Measurements from ENCODE around the gene RABAC1. TPM values are rescaled to one million over a fixed set of nuclear protein-coding genes. Genes with fewer than 3 reads are reported as not detected.

Gene RABAC1
- total RNA-seq, 4 donors from 2014 or later, result 75.6 to 235 (median 165) TPM

GRCh38 chr19:41955521-41955920 is 3.6 kb downstream of the RABAC1 start:
- no peak for TF ChIP-seq POLR2AphosphoS5 (IDR thresholded peaks at IDR 0.05)
- no peak for TF ChIP-seq POLR2A (IDR thresholded peaks at IDR 0.05)
- TF ChIP-seq EP300 (IDR thresholded peaks at IDR 0.05; ENCODE audit: low read depth), result no peak
- TF ChIP-seq CTCF (IDR thresholded peaks at IDR 0.05), result no peak
- 47 to 64% methylated on average over 4 to 7 of the region's 7 CpGs for WGBS, 2 donors (ENCODE audit: low coverage in 1 of 2)
- intact Hi-C loops (cut with DNase I; ENCODE audit: low total_unique reads) (loop anchor here (5.0 kb wide), 1 partner anchor 83 kb away; no protein-coding TSS in a partner anchor), in situ Hi-C loops (cut with MboI; ENCODE audit: low pct_ligation_motif_present in 1 of 4, low pct_unique_long_range_greater_than_20kb in 1 of 4, low sequenced_read_pairs in 3 of 4) (loop anchor here in 1 of 4 donors (10.0 kb wide), 1 partner anchor 81 kb away; the partner anchor contains the start of gene CD79A)
- Histone ChIP-seq H3K4me1 (peaks cover 10 to 31% (median 18%) of the 10 kb centered on the region in 4 donors), H3K36me3 (no peaks in the 10 kb centered on the region), H3K27me3 (no peaks in the 10 kb centered on the region), H3K27ac (peak overlapping the region in 2 of 4 donors; percentile 95 to 97), H3K4me3 (no peak overlapping the region), H3K9me3 (no peaks in the 10 kb centered on the region)
- DNase-seq, result no peak

GRCh38 chr19:41951686-41952172 is 7.4 kb downstream of the RABAC1 start:
- intact Hi-C loops (cut with DNase I; ENCODE audit: low total_unique reads) (no loop called here), in situ Hi-C loops (cut with MboI; ENCODE audit: low pct_ligation_motif_present in 1 of 4, low pct_unique_long_range_greater_than_20kb in 1 of 4, low sequenced_read_pairs in 3 of 4) (loop anchor here in 2 of 4 donors (5.0 to 10.0 kb wide), 2 partner anchors 77 to 79 kb away; partner anchors contain the start of gene CD79A (in 1 of the 2))
- Histone ChIP-seq H3K36me3 (no peaks in the 10 kb centered on the region), H3K4me1 (peaks cover 0 to 10% (median 5%) of the 10 kb centered on the region in 4 donors), H3K9me3 (no peaks in the 10 kb centered on the region), H3K27me3 (no peaks in the 10 kb centered on the region), H3K4me3 (no peak overlapping the region), H3K27ac (no peak overlapping the region)
- 5 to 6% methylated on average over 5 to 9 of the region's 12 CpGs for WGBS, 2 donors (ENCODE audit: low coverage in 1 of 2)
- peak; percentile 89 for DNase-seq
- TF ChIP-seq CTCF (IDR thresholded peaks at IDR 0.05) (peak; percentile 96 to 100 (median 99)), POLR2AphosphoS5 (IDR thresholded peaks at IDR 0.05) (no peak)

- intact Hi-C loops (cut with DNase I; ENCODE audit: low total_unique reads), result no loop called here
- WGBS, 2 donors (ENCODE audit: low coverage in 1 of 2), result 83 to 93% methylated on average over 1 to 3 of the region's 3 CpGs
- in situ Hi-C loops (cut with MboI; ENCODE audit: low pct_ligation_motif_present in 1 of 4, low pct_unique_long_range_greater_than_20kb in 1 of 4, low sequenced_read_pairs in 3 of 4), result loop anchor here in 1 of 4 donors (5.0 kb wide), 1 partner anchor 75 kb away; no protein-coding TSS in a partner anchor
Measured at GRCh38 chr19:41947091-41947490, 12.0 kb downstream of the RABAC1 start.

More at GRCh38 chr19:41947091-41947490, 12.0 kb downstream of the RABAC1 start:
- DNase-seq, result no peak
- Histone ChIP-seq H3K4me3 (no peak overlapping the region), H3K27me3 (no peaks in the 10 kb centered on the region), H3K36me3 (no peaks in the 10 kb centered on the region), H3K27ac (no peak overlapping the region), H3K4me1 (peaks cover 0 to 10% (median 3%) of the 10 kb centered on the region in 4 donors), H3K9me3 (no peaks in the 10 kb centered on the region)
- TF ChIP-seq CTCF (IDR thresholded peaks at IDR 0.05) (no peak), EP300 (IDR thresholded peaks at IDR 0.05; ENCODE audit: low read depth) (no peak), POLR2AphosphoS5 (IDR thresholded peaks at IDR 0.05) (no peak), POLR2A (IDR thresholded peaks at IDR 0.05) (no peak)

Data from transverse colon (tissue), 4 donors.